NT2/D1 (cell line): ENCODE measurements around the gene PHF5A.

Experiments
- YY1 ChIP-seq: IDR thresholded peaks from 2 replicates; pipeline ENCODE4 v1.6.1; 2011; ENCODE audit not compliant: insufficient read length, insufficient read depth
- ZNF274 ChIP-seq: IDR thresholded peaks from 2 replicates; pipeline ENCODE4 v1.6.1; 2011; ENCODE audit warnings: mild to moderate bottlenecking, low read depth, low read length

GRCh38 chr22:41482319-41482935 is 13.9 kb upstream of the PHF5A start:
- TF ChIP-seq ZNF274 (no peak), YY1 (no peak)
